Effector memory CD4-positive, alpha-beta T cell (primary cell): ENCODE data around the gene EIF4B.

ENCODE experiments used
- DNase-seq, 3 donors: peaks; one replicate each; pipeline ENCODE4 v3.0.0-alpha.2; 2020
- H3K27ac ChIP-seq: 2 replicates; pipeline ENCODE4 v1.7.0; 2013; ENCODE audit warnings: mild to moderate bottlenecking, low read length, moderate library complexity; ENCODE audit not compliant: insufficient read depth, poor library complexity, severe bottlenecking
- H3K27me3 ChIP-seq: replicated peaks from 2 replicates; pipeline ENCODE4 v1.7.0; 2013; ENCODE audit warnings: mild to moderate bottlenecking, low read length; ENCODE audit not compliant: insufficient read depth, control insufficient read depth, poor library complexity, severe bottlenecking
- H3K36me3 ChIP-seq: 2 replicates; pipeline ENCODE4 v1.7.0; 2013; ENCODE audit warnings: mild to moderate bottlenecking, low read length, moderate library complexity; ENCODE audit not compliant: control insufficient read depth, insufficient read depth
- H3K4me1 ChIP-seq: 2 replicates; pipeline ENCODE4 v1.7.0; 2013; ENCODE audit warnings: low read length, mild to moderate bottlenecking; ENCODE audit not compliant: control insufficient read depth, insufficient read depth, poor library complexity, severe bottlenecking
- H3K4me3 ChIP-seq: 2 replicates; pipeline ENCODE4 v1.7.0; 2013; ENCODE audit warnings: low read length, low read depth, mild to moderate bottlenecking; ENCODE audit not compliant: insufficient read depth, poor library complexity, severe bottlenecking
- H3K9me3 ChIP-seq: 2 replicates; pipeline ENCODE4 v1.7.0; 2013; ENCODE audit warnings: mild to moderate bottlenecking, low read length, moderate library complexity; ENCODE audit not compliant: control insufficient read depth
- total RNA-seq, 3 donors: gene quantifications; one replicate each; lab custom pipeline; 2026; lab: John Stamatoyannopoulos, UW

The EIF4B gene, protein sequence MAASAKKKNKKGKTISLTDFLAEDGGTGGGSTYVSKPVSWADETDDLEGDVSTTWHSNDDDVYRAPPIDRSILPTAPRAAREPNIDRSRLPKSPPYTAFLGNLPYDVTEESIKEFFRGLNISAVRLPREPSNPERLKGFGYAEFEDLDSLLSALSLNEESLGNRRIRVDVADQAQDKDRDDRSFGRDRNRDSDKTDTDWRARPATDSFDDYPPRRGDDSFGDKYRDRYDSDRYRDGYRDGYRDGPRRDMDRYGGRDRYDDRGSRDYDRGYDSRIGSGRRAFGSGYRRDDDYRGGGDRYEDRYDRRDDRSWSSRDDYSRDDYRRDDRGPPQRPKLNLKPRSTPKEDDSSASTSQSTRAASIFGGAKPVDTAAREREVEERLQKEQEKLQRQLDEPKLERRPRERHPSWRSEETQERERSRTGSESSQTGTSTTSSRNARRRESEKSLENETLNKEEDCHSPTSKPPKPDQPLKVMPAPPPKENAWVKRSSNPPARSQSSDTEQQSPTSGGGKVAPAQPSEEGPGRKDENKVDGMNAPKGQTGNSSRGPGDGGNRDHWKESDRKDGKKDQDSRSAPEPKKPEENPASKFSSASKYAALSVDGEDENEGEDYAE
- total RNA-seq = 859 to 1,164 (median 1,095) reads per million in 3 donors

DNA sequence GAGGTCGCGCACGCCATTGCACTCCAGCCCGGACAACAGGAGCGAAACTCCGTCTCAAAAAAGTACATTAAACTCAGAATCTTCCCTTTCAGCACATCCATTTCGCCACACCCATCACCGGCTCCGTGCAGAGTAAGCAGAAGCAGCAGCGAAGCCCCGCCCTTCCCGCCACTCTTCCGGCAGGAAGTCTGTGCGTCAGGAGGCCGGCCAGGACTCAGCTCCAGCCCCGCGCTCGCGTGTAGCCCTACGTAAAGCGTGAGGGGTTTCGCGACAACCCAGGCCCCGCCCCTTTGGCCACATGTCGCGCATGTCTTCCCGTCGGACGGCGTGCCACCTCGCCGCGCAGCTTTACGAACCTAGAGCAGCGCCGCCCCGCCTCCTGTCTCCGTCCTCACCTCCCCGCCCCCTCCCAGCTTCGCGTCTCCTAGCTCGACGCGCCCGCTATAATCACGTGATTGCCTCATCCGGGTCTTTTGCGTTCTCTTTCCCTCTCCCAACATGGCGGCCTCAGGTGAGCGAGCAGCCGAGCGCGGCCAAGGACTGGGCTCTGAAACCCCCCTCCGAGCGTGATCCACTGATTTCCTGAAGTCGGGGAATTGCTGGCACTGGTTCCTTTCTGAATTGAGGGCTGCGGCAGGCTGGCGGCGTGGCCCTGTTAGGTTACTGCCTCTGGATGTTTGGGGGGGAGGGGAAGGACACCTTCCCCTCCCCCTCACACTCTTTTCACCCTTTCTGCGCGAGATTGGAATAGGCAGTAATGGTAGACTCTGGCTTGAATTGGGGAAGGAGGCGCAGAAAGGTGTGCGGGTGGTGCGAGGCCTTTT is at the start of gene EIF4B:
Gene EIF4B (plus strand): TSS at position 471 of the 824 bp plus-strand sequence. CDS start 28 bp downstream, at position 499.
- DNase-seq = peak; percentile 99
- peaks cover 38% of the 10 kb centered on the region for H3K4me1 ChIP-seq
- no peaks in the 10 kb centered on the region for H3K27me3 ChIP-seq
- peak within 1 kb of the TSS; percentile 94 for H3K4me3 ChIP-seq
- no peaks in the 10 kb centered on the region for H3K9me3 ChIP-seq
- peak within 1 kb of the TSS; percentile 93 for H3K27ac ChIP-seq
- peaks cover 8% of the 10 kb centered on the region for H3K36me3 ChIP-seq

DNA sequence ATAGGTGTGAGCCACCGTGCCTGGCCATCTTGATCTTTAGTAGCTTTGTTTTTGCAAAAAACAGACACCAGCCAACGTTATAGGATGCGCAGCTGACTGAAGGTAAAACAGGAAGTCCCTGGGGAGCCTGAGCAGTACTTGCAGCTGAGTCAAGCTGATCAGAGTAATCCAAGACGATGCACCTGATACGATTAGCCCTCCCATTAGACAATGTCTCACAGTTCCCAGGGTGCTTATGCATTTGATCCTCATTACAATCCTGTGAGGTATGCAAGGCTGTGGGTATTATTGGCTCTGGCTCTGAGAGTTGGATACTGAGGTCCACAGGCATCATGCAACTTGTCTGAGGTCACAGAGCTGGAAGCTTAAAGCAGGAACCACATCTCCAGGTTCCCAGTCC is 49.3 kb upstream of the EIF4B start:
- Histone ChIP-seq H3K27ac (no peak overlapping the region), H3K4me3 (no peak overlapping the region), H3K27me3 (no peaks in the 10 kb centered on the region), H3K4me1 (no peaks in the 10 kb centered on the region), H3K36me3 (no peaks in the 10 kb centered on the region), H3K9me3 (no peaks in the 10 kb centered on the region)
- no peak for DNase-seq

- Histone ChIP-seq H3K4me3 (no peak overlapping the region), H3K36me3 (no peaks in the 10 kb centered on the region), H3K4me1 (no peaks in the 10 kb centered on the region), H3K27me3 (peaks cover 2% of the 10 kb centered on the region), H3K27ac (no peak overlapping the region), H3K9me3 (no peaks in the 10 kb centered on the region)
- no peak for DNase-seq
These were observed 41.5 kb upstream of the EIF4B start for GRCh38 chr12:52964556-52965336.

GRCh38 chr12:52965337-52965731 is 40.9 kb upstream of the EIF4B start:
- peaks cover 4% of the 10 kb centered on the region for H3K27me3 ChIP-seq
- H3K4me3 ChIP-seq = no peak overlapping the region
- no peaks in the 10 kb centered on the region for H3K9me3 ChIP-seq
- H3K4me1 ChIP-seq = no peaks in the 10 kb centered on the region
- DNase-seq = no peak
- H3K36me3 ChIP-seq = no peaks in the 10 kb centered on the region
- no peak overlapping the region for H3K27ac ChIP-seq

DNA sequence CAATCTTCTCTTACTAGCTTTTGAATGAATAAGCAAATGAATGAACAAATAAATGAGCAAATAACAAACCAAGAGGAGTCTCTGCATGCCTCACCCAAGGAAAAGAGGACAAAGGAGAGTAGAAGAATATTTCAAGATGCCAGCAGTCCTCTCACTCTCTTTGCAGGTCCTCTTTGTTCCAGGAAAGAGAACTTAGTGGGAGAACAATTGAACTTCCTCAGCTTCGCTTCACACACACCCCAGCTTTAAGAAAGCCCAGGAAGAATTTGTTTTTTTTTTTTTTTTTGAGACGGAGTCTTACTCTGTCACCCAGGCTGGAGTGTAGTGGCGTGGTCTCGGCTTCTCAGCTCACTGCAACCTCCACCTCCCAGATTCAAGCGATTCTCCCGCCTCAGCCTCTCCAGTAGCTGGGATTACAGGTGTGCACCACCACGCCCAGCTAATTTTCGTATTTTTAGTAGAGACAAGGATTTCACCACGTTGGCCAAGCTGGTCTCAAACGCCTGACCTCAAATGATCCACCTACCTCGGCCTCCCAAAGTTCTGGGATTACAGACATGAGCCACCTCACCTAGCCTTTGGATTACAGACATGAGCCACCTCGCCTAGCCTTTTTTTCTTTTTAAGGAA is 37.0 kb upstream of the EIF4B start:
- no peaks in the 10 kb centered on the region for H3K9me3 ChIP-seq
- no peak overlapping the region for H3K4me3 ChIP-seq
- no peaks in the 10 kb centered on the region for H3K36me3 ChIP-seq
- peaks cover 4% of the 10 kb centered on the region for H3K27me3 ChIP-seq
- H3K4me1 ChIP-seq = no peaks in the 10 kb centered on the region
- H3K27ac ChIP-seq = no peak overlapping the region
- DNase-seq = no peak

DNA sequence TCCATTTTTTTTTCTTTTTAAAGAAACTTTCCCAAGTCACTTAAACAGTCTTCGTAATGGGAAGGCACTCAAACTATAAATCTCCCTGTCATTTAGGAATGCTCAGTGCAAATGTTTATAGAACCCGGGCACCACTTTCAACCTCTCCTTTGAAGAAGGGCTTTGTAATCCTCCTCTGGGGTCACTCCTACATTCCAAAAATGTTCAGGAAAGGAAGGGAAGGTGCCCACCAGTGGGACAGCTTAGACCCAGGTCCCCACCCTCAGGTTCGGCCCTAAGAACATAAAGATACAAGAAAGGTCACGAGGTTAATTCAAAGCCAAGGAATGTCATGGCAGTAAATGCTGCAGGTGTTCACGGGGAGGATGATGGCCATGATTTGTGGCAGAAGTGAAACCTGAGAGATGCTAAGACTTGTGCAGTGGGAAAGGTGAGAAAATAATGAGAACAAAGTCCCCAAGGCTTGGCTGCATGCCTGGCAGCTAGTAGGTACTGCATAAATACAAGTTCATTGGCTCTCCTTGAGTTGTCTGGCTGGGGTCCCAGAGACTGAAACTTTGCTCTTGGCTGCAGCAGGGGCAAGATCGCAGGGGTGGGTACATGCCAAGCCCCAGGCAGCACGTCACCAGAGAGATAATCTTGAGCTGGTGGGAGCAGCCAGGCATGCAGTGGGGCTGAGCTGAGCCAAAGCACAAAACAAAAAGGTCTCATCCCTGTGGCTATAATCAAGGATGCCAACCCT is 36.3 kb upstream of the EIF4B start:
- Histone ChIP-seq H3K9me3 (no peaks in the 10 kb centered on the region), H3K4me3 (no peak overlapping the region), H3K27me3 (peaks cover 4% of the 10 kb centered on the region), H3K4me1 (no peaks in the 10 kb centered on the region), H3K27ac (no peak overlapping the region), H3K36me3 (no peaks in the 10 kb centered on the region)
- no peak for DNase-seq

- Histone ChIP-seq H3K27ac (no peak overlapping the region), H3K27me3 (peaks cover 4% of the 10 kb centered on the region), H3K4me1 (no peaks in the 10 kb centered on the region), H3K9me3 (no peaks in the 10 kb centered on the region), H3K36me3 (no peaks in the 10 kb centered on the region), H3K4me3 (no peak overlapping the region)
- DNase-seq = no peak
These were observed 34.5 kb upstream of the EIF4B start for GRCh38 chr12:52971679-52972329.

- Histone ChIP-seq H3K27ac (no peak overlapping the region), H3K9me3 (no peaks in the 10 kb centered on the region), H3K4me3 (no peak overlapping the region), H3K27me3 (no peaks in the 10 kb centered on the region), H3K4me1 (no peaks in the 10 kb centered on the region), H3K36me3 (no peaks in the 10 kb centered on the region)
- no peak for DNase-seq
These were observed 31.1 kb upstream of the EIF4B start for GRCh38 chr12:52975204-52975603.
